SK-N-SH (cell line): ENCODE results near the gene SNX10.

ENCODE experiments used
- CTCF ChIP-seq: fragments of 200-600 bp; sonication (generic); IDR thresholded peaks from 2 replicates; pipeline ENCODE4 v1.6.1; 2017; ENCODE audit warnings: antibody characterized with exemption, mild to moderate bottlenecking, moderate library complexity
- FOSL2 ChIP-seq: IDR thresholded peaks from 2 replicates; pipeline ENCODE4 v1.4.0; 2012; ENCODE audit warnings: low read depth, mild to moderate bottlenecking, moderate library complexity, borderline replicate concordance
- JUND ChIP-seq: IDR thresholded peaks from 2 replicates; pipeline ENCODE4 v1.4.0; 2012
- PBX3 ChIP-seq: IDR thresholded peaks from 2 replicates; pipeline ENCODE4; 2012
- POLR2AphosphoS5 ChIP-seq: IDR thresholded peaks from 2 replicates; pipeline ENCODE4 v1.6.1; 2012; ENCODE audit warnings: low read depth, low read length
- REST ChIP-seq: IDR thresholded peaks from 2 replicates; pipeline ENCODE4 v1.6.1; 2012; ENCODE audit warnings: mild to moderate bottlenecking, low read depth, low read length, moderate library complexity
- SMC3 ChIP-seq: IDR thresholded peaks from 2 replicates; pipeline ENCODE4 v1.6.1; 2012; ENCODE audit warnings: low read depth, low read length, improper control_type of control experiment
- TAF1 ChIP-seq: IDR thresholded peaks from 2 replicates; pipeline ENCODE4 v1.6.1; 2012; ENCODE audit warnings: low read depth, mild to moderate bottlenecking, low read length, moderate library complexity, borderline replicate concordance
- USF1 ChIP-seq: IDR thresholded peaks from 2 replicates; pipeline ENCODE4 v1.4.0; 2012; ENCODE audit warnings: low read depth, borderline replicate concordance
- YY1 ChIP-seq: IDR thresholded peaks from 2 replicates; pipeline ENCODE4 v1.4.0; 2012; ENCODE audit warnings: low read depth, mild to moderate bottlenecking

GRCh38 chr7:26337232-26337865, 45.7 kb downstream of the SNX10 start:
- TF ChIP-seq REST (no peak), CTCF (no peak), POLR2AphosphoS5 (no peak), SMC3 (no peak), YY1 (no peak), USF1 (no peak), JUND (no peak), FOSL2 (no peak), PBX3 (no peak), TAF1 (no peak)
